GM21390 (cell line): ENCODE data around the gene PITPNC1.
"Not testable (repeated sequence)": the region's sequence is repeated elsewhere in the genome, so short reads cannot be mapped to it uniquely, and the experiment has no call there.

Experiments
- ATAC-seq: cut with Tn5 transposase; IDR thresholded peaks from one replicate; pipeline ENCODE4 v1.9.1; 2021; ENCODE audit not compliant: unreplicated experiment

The PITPNC1 gene

DNA sequence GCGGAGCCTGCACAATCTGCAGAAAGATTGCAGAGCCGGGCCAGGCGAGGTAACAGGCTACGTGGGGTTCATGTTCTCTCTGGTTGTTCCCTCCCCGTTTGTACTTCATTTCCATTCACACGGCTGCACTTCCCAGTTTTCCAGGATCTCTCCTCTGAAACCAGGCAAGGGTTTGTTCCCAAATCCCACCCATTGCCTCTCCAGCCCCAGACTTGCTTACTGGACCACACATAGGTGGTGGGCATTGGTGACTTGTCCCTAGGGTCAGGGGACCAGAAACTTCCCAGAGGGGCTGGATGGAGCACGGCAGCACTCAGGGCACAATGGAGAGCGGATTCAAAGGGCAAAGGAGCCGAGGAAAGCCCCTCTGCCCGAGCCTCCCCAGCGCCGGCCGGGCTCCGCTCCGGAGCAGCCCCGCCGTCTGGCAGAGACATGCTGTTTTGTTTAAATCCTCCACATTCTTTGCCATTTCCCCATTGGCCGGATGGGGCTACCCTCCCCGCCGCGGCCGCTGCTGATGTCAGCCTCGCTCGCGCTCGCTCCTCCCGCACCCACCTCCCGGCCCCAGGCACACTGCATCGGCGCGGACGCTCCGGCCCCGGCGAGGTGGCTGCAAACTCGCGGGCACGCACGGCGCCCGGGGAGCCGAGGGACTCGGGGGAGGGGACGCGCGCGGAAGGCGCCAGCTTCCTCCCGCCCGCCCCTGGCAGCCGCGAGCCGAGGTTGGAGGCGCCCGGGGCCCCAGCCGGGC is at the start of gene PITPNC1:
Gene PITPNC1 (plus strand): TSS at position 545 of the 751 bp plus-strand sequence.
- peak; percentile 67 for ATAC-seq

DNA sequence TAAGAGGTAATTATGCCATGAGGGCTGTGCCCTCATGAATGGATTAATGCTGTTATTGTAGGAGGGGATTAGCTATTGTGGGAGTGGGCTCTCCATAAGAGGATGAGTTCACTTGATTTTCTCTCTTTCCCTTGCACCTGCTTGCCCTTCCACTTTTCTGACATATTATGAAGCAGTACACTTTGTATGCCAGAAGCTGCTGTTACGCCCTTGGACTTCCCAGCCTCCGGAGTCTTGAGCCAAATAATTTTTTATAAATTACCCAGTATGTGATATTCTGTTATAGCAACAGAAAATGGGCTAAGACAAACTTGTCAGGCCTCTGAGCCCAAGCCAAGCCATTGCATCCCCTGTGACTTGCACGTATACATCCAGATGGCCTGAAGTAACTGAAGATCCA is 49.1 kb upstream of the PITPNC1 start:
- no peak for ATAC-seq

DNA sequence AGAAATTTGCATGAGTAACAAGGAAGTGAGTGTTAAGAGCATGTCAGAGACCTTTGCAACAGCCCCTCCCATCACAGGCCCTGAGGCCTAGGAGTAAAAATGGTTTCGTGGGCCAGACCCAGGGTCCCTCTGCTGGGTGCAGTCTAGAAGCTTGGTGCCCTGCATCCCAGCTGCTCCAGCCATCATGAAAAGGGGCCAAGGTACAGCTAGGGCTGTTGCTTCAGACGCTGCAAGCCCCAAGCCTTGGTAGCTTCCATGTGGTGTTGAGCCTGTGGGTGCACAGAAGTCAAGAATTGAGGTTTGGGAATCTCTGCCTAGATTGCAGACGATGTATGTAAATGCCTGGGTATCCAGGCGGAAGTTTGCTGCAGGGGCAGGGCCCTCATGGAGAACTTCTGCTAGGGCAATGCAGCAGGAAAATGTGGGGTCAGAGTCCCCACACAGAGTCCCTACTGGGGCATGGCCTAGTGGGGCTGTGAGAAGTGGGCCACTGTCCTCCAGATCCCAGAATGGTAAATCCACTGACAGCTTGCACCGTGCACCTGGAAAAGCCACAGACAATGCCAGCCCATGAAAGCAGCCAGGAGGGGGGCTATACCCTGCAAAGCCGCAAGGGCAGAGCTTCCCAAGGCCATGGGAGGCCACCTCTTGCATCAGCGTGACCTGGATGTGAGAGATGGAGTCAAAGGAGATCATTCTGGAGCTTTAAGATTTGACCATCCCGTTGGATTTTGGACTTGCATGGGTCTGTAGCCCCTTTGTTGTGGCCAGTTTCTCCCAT is 45.5 kb upstream of the PITPNC1 start:
- ATAC-seq, result not testable (repeated sequence)

DNA sequence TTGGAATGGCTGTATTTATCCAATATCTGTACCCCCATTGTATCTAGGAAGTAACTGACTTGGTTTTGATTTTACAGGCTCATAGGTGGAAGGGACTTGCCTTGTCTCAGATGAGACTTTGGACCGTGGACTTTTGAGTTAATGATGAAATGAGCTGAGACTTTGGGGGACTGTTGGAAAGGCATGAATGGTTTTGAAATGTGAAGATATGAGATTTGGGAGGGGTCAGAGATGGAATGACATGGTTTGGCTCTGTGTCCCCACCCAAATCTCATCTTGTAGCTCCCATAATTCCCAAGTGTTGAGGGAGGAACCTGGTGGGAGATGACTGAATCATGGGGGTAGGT is 44.9 kb upstream of the PITPNC1 start:
- ATAC-seq, result not testable (repeated sequence)

DNA sequence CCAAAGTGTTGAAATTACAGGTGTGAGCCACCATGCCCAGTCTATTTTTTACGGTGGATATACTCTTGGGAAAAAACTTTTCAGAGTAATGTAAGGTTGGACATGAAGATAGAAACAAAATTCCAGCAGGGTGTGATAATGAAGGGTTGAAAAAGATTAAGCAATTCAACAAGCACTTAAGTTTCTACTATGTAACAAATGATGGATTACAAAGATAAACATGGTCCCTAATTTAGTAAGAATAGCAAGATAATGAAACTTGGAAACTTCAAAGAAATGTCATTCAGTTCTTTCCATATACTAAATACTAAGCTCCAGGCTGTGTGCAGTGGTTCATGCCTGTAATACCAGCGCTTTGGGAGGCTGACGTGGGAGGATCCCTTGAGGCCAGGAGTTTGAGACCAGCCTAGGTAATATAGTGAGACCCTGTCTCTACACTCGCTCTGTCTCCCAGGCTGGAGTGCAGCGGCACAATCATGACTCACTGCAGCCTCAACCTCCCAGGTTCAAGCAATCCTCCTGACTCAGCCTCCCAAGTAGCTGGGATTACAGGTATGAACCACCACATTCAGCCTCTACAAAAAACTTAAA is 41.7 kb upstream of the PITPNC1 start:
- ATAC-seq, result no peak

DNA sequence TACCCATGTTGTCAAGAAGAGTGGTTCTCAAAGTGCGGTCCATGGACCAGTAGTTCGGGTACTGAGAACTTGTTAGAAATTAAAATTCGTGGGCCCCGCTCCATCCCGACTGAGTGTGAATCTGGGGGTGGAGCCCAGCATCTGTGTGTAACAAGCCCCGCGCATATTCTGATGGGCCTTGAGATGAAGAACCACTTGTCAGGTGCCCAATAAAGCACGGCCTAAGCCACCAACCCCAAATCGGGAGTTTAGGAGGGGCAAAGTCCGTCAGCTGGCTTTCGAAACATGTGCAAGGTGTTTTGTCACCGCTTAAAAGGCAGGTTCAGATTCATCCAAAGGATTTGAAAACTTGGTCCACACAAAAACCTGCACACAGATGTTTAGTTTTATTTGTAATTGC is 40.2 kb upstream of the PITPNC1 start:
- ATAC-seq, result no peak

DNA sequence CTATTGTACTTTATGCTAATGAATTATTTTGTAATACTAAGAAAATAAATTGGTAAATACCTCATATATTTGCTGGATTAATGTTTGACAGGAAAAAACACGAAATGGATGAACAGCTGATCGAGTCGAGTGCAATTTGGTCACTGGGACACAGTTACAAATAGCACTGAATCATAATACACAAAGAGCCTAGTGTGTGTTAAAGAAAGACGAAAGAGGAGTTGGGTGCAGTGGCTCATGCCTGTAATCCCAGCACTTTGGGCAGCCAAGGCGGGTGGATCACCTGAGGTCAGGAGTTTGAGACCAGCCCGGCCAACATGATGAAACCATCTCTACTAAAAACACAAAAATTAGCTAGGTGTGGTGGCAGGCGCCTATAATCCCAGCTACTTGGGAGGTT is 38.7 kb upstream of the PITPNC1 start:
- ATAC-seq, result not testable (repeated sequence)

DNA sequence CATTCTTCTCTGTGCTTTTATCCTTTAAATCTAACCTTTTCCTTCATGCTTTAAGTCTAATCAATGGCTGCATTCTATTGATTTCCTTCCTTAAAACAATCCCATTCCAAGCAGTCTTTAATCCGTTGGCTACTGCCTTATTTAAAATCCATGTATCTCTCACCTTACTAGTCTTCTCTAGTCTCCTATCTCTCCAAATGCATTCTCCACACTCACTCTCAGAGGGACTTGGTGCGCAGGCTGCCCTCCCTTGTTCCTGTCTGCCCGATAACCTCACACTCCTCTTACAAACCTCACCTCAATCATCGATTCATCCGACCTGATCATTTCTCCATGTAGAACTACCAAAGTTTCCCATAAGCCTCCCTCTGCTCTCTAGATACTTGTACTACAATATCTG is 33.8 kb upstream of the PITPNC1 start:
- ATAC-seq, result no peak

DNA sequence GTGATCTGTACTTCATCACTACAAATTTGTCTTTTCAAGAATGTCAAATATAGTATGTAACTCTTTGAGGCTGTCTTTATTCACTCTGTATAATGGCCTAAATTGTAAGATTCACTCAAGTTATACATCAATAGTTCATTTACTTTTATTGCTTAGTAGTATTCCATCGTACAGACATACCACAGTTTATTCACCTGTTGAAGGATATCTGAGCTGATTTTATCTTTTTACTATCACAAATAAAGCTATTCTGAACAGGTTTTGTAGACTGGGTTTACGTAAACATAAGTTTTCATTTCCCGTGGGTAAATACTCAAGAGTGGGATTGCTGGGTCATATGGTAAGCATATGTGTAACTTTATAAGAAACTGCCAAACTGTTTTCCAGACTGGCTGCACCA is 29.3 kb upstream of the PITPNC1 start:
- no peak for ATAC-seq

DNA sequence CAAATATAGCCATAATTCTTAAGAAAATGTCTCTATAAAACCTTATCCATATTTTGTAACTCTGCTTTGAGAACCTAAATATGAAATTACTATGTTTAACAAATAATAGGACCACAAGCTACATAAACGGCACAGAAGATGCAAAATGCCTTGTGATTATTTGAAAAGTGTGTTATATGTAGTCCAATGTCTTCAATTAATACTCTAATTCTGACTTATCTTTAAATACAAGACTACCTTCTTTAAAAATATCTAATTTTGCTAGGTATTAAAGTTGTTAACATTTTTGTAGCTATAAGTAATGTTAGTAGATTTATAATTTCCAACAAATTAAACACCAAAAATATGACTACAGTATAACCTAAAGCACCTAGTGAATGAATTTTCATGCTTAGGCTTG is 27.7 kb upstream of the PITPNC1 start:
- ATAC-seq, result no peak

DNA sequence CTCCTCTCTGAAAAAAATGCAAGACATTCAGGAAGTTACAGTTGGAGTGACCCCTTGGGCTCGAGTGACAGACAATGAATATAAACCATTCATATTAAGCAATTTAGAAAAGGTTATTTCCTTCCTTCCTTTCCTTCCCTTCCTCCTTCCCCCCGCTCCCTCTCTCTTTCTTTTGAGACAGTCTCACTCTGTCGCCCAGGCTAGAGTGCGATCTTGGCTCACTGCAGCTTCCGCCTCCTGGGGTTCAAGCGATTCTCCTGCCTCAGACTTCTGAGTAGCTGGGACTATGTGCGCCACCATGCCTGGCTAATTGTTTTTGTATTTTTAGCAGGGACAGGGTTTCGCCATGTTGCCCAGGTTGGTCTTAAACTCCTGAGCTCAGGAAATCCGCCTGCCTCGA is 23.9 kb upstream of the PITPNC1 start:
- no peak for ATAC-seq

DNA sequence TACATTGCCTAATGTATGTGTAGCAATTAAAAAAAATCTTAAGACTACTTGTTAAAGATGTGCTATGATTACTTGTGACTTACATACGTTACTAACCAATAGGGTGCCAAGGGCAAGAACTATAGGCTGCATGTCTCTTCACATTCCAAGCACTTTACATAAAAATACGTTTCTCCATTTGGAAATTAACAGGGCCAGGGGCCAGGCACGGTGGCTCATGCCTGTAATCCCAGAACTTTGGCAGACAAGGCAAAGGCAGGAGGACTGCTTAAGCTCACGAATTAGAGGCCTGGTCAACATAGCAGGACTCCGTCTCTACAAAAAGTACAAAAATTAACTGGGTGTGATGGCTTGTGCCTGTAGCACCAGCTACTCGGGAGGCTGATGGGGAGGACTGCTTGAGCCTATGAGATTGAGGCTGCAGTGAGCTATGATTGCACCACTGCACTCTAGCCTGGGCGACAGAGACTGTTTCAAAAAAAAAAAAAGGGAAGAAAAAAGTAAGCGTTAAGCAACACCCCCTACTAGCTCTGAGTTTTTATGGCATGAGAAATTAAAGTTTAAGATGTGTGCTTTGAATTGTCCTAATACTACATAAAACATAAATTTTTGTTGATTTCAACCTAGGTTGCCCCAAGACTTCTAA is 23.0 kb upstream of the PITPNC1 start:
- no peak for ATAC-seq

DNA sequence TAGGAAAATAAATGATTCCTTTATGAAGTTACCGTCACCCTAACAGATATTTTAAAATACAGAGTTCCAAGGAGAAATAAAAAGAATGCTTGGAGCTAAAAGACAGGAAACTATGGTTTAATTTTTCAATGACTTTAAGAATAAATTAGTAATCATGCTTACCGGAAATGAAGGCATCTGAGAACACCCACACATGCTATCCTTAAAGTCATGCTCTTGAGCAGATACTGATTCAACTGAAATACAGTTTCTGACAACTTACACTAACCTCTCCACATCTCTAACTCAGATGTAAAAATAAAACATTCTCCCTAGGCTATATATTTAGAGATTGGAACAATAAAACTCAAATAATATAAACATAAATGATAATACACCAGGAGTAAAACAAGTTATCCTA is 18.5 kb upstream of the PITPNC1 start:
- no peak for ATAC-seq

DNA sequence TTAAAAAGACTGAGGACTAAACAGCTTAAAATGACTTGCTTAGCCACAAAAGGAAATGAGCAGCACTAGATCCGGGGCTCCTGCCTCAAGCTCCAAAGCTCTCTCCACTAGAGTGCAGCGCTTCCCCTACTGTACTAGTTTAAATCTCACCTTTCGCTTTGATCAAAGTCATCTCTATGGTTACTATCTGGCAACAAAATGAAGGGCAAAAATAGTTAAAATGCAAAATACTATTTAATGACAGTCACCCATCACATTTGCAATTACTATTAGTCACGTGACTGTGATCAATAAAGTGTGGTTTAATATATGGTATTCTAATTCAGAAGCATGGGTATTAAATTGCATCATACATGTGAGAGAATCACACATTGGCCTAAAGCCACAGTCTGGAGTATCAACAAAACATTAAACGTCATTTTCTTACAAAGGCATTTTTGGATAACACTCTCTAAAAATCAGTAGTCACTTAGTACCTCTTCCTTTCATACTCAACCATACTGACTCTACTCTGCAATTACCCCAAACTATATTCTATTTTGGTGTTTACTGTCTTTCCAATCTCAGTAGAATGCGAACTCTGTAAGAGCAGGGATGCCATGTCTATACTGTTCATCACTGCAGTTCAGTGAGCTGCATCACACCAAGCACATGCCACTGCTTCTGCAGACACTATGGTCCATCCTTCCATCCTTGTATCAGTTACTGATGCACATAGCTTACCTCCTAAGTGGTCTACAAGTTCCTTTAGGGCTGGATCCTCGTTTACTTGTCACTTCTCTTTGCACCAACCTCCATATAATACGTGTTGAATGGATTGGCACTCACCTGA is 16.9 kb upstream of the PITPNC1 start:
- ATAC-seq, result no peak

DNA sequence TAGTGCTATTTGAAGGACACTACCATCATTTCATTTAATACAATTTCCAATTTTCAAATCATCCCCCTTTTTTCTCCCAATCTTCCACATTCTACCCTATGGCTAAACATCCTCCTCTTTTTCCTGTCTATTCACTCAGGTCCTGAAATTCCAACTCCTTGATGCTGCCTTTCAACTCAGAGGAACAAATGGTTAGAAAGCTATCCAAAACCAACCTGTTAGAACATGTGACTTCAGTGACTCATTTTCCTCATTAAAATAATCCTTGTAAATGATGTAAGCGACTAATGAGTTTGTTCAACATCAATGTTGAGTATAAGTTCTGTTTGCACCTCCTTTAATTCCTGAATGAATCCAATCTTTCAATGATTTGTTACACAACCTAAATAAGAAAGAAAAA is 16.2 kb upstream of the PITPNC1 start:
- no peak for ATAC-seq

DNA sequence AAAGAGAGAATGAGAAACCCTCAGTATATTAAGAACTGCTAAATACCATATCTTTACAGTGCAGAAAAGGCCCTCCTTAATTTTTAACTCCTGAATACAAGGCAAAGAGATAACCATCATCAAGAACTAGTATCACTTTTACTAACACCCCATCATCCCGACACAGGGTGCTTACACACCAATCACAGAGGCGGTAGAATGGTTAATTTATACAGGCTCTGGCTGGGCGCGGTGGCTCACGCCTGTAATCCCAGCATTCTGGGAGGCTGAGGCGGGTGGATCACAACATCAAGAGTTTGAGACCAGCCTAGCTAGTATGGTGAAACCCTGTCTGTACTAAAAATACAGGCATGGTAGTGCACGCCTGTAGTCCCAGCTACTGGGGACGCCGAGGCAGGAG is 14.9 kb upstream of the PITPNC1 start:
- ATAC-seq, result no peak

DNA sequence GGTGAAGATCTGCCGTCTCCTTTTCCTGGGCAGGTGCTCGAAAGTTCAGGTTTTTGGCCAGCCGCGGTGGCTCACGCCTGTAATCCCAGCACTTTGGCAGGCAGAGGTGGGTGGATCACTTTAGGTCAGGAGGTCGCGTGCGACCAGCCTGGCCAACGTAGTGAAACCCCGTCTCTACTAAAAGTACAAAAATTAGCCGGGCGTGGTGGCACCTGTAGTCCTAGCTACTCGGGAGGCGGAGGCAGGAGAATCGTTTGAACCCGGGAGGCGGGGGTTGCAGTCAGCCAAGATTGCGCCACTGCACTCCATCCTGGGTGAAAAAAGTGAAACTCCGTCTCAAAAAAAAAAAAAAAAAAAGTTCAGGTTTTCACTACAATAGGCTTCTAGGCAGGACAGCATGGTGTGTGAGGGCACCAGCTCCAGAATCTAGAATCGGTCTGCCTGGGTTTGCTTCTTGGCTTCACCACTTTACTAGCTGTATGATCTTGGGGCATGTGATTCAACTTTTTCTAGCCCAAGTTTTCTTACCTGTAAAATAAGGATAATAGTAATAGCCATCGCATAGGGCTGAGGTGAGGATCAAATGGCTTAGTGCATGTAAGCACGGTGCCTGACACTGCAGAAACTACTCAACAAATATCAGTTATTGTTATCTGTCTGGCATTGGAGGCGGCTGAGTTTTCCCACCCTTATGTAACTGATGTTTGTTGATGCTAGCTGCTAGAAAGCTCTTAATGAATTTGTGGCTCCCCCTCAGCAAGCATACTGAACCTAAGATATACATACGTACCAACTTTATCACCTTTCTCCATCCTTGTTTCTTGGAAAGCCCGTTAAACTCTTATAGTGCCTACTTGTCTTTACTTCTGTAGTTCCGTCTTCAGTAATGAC is 12.0 kb upstream of the PITPNC1 start:
- ATAC-seq, result no peak

DNA sequence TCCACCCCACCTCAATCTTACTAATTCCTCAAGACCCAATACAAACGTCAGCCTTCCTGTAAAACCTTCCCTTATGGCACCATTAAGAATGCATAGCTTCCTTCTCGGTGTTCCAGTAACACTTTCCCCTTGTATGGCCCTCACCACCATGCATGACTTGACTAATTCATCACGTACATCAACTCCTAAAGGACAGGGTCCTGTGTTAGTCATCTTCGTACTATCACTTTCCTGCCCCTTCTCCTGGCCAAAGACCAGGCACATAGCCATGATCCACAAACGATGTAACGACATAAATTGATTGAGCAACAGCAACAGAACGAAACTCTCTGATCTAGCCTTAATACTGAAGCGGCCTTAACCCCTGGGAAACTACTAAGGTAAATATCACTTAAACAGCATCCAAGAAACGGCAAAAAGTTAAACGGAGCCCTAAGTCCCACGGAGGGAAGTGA is 11.3 kb upstream of the PITPNC1 start:
- ATAC-seq, result no peak

DNA sequence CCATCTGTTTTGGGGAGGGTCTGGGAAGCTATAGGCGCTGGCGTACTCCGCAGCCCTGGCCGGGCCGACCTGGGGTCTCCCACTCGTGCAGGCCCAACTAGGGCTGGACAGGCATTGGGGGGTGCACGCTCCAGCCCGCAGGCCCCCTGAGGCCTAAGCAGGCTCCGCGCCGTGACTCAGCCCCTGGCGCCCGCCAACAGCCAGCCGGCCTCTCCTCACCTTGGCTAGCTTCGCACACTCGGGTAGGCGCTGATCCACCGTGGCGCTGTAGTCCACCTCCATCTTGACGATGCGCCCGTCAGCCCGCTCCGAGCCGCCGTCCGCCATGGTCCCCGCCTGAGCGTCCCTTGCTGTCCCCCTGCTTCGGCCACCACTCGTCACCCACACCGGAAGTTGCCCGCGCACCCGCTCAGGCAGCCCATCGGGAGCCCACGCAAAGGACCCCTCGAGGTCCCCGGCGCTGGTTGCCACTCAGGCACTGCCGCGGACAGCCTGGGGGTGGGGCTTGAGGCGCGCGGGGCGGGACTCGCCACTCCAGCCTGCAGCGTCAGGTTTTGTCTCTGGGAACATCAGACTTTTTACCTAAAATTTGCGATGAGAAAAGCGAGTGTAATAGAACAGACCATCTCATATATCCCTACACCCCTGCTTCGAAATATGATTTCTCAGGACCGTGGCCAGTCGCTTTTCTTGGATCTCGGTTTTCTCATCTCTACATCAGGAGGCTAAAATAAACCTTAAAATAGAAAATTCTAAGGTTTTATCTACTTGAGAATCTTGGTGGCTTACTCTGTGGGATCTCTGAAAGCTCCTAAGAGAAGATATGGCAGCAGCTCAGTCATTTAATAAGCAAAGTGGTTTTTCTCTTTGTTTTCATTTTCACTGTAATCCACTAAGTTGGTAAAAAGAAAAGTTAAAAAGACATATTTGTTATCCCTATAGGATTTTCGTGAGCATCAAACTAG is 10.6 kb upstream of the PITPNC1 start, which contains the start of gene PSMD12:
Gene PSMD12 (minus strand): TSS at position 385 of the 965 bp plus-strand sequence. CDS start 58 bp downstream, at position 327.
- peak; percentile 86 for ATAC-seq
